ENCODE data around the gene POLR3F. TPM values are rescaled to one million over a fixed set of nuclear protein-coding genes. Genes with fewer than 3 reads are reported as not detected.

POLR3F gene
- polyA plus RNA-seq, 1 of the 3 experiments (the other 2 are of a cell fraction), result 4.8 TPM

DNA sequence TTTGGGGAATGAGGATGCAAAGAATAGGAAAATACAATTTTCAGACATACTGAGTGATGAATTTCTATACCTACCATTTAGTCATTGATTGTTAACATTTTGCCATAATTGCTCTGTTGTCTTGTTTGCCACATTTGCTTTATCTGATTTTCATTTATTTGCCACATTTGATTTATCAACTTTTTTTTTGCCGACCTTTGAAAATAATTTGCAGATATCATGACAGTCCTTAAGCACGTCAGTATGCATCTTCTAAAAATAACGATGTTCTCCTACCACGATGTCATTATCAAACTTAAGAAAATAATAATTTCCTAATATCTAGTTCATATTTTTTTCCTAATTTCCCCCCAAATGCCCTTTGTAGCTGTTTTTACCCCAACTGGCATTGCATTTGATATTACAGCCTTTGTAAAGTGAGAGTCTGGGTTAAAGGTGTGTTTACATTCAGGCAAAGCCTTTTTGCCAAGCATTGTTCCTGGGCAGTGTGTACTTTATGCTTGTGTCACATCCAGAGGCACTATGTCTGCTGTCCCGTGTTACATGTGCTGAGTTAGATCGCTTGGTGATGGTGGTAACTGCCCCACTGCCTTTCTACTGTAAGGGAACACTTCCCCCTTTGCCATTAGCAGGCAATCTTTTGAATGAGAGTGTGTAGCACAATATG is 66.9 kb downstream of the POLR3F start:
- no peak overlapping the region for H2AFZ ChIP-seq (ENCODE audit: low read depth)
- H3K36me3 ChIP-seq (replicated peaks in 1 of 2; ENCODE audit: control insufficient read depth in 1 of 2, insufficient read depth in 2 of 2, low read length in 1 of 2), result peaks cover 43 to 62% of the 10 kb centered on the region in 2 experiments
- no peaks in the 10 kb centered on the region for H4K20me1 ChIP-seq (ENCODE audit: insufficient read depth)
- H3K9ac ChIP-seq, result no peak overlapping the region
- H3F3A ChIP-seq (replicated peaks; ENCODE audit: insufficient read depth), result no peaks in the 10 kb centered on the region
- no peak overlapping the region for H3K4me2 ChIP-seq
- H3K27me3 ChIP-seq (ENCODE audit: insufficient read depth), result no peaks in the 10 kb centered on the region
- ChIA-PET CTCF (no interaction called here), POLR2A (no interaction called here)
- H3K4me3 ChIP-seq (ENCODE audit: low read depth in 2 of 2, low read length in 1 of 2), result no peak overlapping the region
- no peaks in the 10 kb centered on the region for H3K4me1 ChIP-seq (ENCODE audit: control insufficient read depth in 1 of 2, insufficient read depth in 2 of 2, low read depth in 1 of 2, low read length in 1 of 2)
- no peaks in the 10 kb centered on the region for H3K79me2 ChIP-seq (ENCODE audit: insufficient read depth)
- H3K9me3 ChIP-seq, result no peaks in the 10 kb centered on the region
- TF ChIP-seq TCF12 (IDR thresholded peaks at IDR 0.05) (no peak), NRF1 (IDR thresholded peaks at IDR 0.05; ENCODE audit: low read depth, low read length) (no peak), FOXJ3 (CRISPR knock-in tag; IDR thresholded peaks at IDR 0.05) (no peak), NFIC (IDR thresholded peaks at IDR 0.05; ENCODE audit: borderline replicate concordance) (no peak), RXRA (IDR thresholded peaks at IDR 0.05; ENCODE audit: borderline replicate concordance, low read depth) (no peak), EZH2phosphoT487 (IDR thresholded peaks at IDR 0.05; ENCODE audit: borderline replicate concordance, low read depth) (no peak), MEF2A (IDR thresholded peaks at IDR 0.05; ENCODE audit: borderline replicate concordance, low read depth) (no peak)
- TF ChIP-seq, protein P1, sequence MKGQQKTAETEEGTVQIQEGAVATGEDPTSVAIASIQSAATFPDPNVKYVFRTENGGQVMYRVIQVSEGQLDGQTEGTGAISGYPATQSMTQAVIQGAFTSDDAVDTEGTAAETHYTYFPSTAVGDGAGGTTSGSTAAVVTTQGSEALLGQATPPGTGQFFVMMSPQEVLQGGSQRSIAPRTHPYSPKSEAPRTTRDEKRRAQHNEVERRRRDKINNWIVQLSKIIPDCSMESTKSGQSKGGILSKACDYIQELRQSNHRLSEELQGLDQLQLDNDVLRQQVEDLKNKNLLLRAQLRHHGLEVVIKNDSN (IDR thresholded peaks at IDR 0.05; ENCODE audit: borderline replicate concordance, low read depth), result no peak
- TF ChIP-seq, protein P2, sequence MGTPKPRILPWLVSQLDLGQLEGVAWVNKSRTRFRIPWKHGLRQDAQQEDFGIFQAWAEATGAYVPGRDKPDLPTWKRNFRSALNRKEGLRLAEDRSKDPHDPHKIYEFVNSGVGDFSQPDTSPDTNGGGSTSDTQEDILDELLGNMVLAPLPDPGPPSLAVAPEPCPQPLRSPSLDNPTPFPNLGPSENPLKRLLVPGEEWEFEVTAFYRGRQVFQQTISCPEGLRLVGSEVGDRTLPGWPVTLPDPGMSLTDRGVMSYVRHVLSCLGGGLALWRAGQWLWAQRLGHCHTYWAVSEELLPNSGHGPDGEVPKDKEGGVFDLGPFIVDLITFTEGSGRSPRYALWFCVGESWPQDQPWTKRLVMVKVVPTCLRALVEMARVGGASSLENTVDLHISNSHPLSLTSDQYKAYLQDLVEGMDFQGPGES (IDR thresholded peaks at IDR 0.05; ENCODE audit: low read depth, low read length), result no peak
- TF ChIP-seq, protein P3, sequence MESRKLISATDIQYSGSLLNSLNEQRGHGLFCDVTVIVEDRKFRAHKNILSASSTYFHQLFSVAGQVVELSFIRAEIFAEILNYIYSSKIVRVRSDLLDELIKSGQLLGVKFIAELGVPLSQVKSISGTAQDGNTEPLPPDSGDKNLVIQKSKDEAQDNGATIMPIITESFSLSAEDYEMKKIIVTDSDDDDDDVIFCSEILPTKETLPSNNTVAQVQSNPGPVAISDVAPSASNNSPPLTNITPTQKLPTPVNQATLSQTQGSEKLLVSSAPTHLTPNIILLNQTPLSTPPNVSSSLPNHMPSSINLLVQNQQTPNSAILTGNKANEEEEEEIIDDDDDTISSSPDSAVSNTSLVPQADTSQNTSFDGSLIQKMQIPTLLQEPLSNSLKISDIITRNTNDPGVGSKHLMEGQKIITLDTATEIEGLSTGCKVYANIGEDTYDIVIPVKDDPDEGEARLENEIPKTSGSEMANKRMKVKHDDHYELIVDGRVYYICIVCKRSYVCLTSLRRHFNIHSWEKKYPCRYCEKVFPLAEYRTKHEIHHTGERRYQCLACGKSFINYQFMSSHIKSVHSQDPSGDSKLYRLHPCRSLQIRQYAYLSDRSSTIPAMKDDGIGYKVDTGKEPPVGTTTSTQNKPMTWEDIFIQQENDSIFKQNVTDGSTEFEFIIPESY (IDR thresholded peaks at IDR 0.05; ENCODE audit: borderline replicate concordance, low read depth), result no peak
- H3K27ac ChIP-seq (ENCODE audit: low read depth in 2 of 2, low read length in 1 of 2), result no peak overlapping the region
- DNase-seq, result no peak
- WGBS (ENCODE audit: low lambda C conversion rate), result 96% methylated on average over 6 of the region's 6 CpGs
- no peaks in the 10 kb centered on the region for H3K9me2 ChIP-seq

Small RNA genes within 50 kb of the gene (small RNA-seq; reads per million reads assigned to genes)
- gene MIR3192 (0 reads per million in 7 experiments), gene RNA5SP476 (0 to 12.4 (median 0) reads per million in 7 experiments)

Other genes starting within 250 kb of the POLR3F start
- gene ZNF133, start 178.9 kb upstream of the POLR3F start, polyA plus RNA-seq (2012; rRNA removed), result 15.5 and 20.6 TPM in 2 replicates
- 3.3 and 4.6 TPM in 2 replicates for gene DZANK1, start 360 bp upstream of the POLR3F start, polyA plus RNA-seq (2012; rRNA removed)
- 7.5 and 10.1 TPM in 2 replicates for gene RBBP9, start 29.8 kb downstream of the POLR3F start, polyA plus RNA-seq (2012; rRNA removed)
- 55.2 and 68.3 TPM in 2 replicates for gene SEC23B, start 40.5 kb downstream of the POLR3F start, polyA plus RNA-seq (2012; rRNA removed)
- 155 TPM in 2 replicates for gene SMIM26, start 100.0 kb downstream of the POLR3F start, polyA plus RNA-seq (2012; rRNA removed)
- 73.6 and 81.1 TPM in 2 replicates for gene DTD1, start 120.7 kb downstream of the POLR3F start, polyA plus RNA-seq (2012; rRNA removed)